Kidney epithelial cell (primary cell): Measurements from ENCODE around the gene CAMSAP2. TPM values are rescaled to one million over a fixed set of nuclear protein-coding genes. Genes with fewer than 3 reads are reported as not detected.

Source experiments
- DNase-seq: peaks from one replicate; pipeline ENCODE4 v3.0.0-alpha.2; 2010; ENCODE audit warnings: low read depth
- H3K27me3 ChIP-seq: 2 replicates; pipeline ENCODE4 v1.6.0; 2011; ENCODE audit warnings: low read length; ENCODE audit not compliant: control insufficient read depth, insufficient read depth
- H3K36me3 ChIP-seq: 2 replicates; pipeline ENCODE4 v1.5.1; 2011; ENCODE audit warnings: low read length; ENCODE audit not compliant: control insufficient read depth, insufficient read depth
- H3K4me3 ChIP-seq: 2 replicates; pipeline ENCODE4 v1.5.1; 2011; ENCODE audit warnings: low read depth, mild to moderate bottlenecking, control low read depth, low read length
- total RNA-seq: library from RNA; depleted of rRNA; stranded (reverse); fragments of >200 nt; gene quantifications from 2 replicates; pipeline ENCODE4 v1.2.3, GENCODE V29; 2015
- TF ChIP-seq, protein P1 (sequence below): IDR thresholded peaks from 2 replicates; pipeline ENCODE4 v1.5.1; 2011; ENCODE audit warnings: mild to moderate bottlenecking, moderate library complexity, low read length, control low read depth, inconsistent platforms; ENCODE audit not compliant: insufficient read depth, poor library complexity, severe bottlenecking

The CAMSAP2 gene
- total RNA-seq, 1 donor from 2014 or later: 31.9 TPM

DNA sequence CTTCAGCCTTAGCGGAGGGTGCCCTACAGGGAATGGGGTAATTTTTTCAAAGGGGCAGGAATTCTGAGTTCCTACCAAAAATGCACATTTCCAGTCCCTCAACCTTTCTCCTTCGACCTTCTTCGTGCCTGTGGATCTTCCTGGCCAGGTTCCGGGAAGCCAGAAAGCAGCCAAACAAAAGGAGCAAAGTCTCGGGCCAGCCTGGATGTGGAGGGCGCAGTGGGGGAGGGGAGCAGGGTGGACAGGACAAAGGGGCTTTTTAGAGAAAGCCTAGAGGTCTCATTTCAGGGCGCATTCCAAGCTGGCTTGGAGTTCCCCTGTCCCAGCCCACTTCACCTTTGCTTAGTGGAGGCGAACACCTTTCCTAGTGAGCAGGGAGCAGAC lies 153.1 kb downstream of the CAMSAP2 start:
- TF ChIP-seq, protein P1, sequence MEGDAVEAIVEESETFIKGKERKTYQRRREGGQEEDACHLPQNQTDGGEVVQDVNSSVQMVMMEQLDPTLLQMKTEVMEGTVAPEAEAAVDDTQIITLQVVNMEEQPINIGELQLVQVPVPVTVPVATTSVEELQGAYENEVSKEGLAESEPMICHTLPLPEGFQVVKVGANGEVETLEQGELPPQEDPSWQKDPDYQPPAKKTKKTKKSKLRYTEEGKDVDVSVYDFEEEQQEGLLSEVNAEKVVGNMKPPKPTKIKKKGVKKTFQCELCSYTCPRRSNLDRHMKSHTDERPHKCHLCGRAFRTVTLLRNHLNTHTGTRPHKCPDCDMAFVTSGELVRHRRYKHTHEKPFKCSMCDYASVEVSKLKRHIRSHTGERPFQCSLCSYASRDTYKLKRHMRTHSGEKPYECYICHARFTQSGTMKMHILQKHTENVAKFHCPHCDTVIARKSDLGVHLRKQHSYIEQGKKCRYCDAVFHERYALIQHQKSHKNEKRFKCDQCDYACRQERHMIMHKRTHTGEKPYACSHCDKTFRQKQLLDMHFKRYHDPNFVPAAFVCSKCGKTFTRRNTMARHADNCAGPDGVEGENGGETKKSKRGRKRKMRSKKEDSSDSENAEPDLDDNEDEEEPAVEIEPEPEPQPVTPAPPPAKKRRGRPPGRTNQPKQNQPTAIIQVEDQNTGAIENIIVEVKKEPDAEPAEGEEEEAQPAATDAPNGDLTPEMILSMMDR: no peak
- Histone ChIP-seq H3K36me3 (no peaks in the 10 kb centered on the region), H3K4me3 (peak overlapping the region; percentile 77), H3K27me3 (no peaks in the 10 kb centered on the region)
- no peak for DNase-seq

DNA sequence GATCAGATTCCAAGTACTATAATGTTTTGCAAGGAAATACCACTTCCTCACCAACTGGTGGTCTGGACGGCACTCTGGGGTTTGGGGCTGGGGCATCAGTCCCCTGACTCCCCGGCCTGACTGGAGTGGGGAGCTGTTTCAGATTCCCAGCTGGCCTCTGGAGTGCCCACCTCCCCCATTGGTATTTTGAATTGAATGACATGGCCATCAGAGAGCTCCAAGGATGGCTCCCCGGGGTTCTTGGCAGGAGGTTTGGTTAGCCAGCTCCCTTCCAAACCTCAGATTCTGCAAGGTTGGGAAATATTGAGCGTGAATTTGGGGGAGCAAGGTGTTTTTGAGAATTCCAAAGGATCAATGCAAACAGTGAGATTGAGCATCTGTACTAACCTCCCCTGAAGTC lies 153.9 kb downstream of the CAMSAP2 start:
- no peak for DNase-seq
- H3K4me3 ChIP-seq: peak overlapping the region; percentile 77
- TF ChIP-seq, protein P1: no peak
- H3K36me3 ChIP-seq: no peaks in the 10 kb centered on the region
- H3K27me3 ChIP-seq: no peaks in the 10 kb centered on the region

DNA sequence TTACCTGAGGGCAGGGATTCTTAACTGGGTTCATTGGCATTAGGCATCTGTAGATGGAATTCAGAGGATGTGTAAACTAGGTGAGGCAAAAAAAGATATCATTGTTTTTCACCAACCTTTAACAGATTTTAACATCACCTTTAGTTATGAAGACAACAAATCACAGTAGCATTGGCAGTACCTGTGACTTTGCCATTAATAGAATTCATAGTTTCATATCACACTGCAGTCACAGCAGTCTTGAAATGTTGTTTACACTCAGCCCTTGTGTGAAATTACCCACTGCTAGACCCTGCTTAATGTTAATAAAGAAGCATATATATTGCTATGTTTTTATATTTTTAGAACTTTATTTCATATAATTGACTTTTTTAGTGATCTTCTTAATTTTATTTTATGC lies 154.3 kb downstream of the CAMSAP2 start:
- H3K27me3 ChIP-seq: no peaks in the 10 kb centered on the region
- H3K4me3 ChIP-seq: peak overlapping the region; percentile 77
- TF ChIP-seq, protein P1: no peak
- no peaks in the 10 kb centered on the region for H3K36me3 ChIP-seq
- DNase-seq: no peak

DNA sequence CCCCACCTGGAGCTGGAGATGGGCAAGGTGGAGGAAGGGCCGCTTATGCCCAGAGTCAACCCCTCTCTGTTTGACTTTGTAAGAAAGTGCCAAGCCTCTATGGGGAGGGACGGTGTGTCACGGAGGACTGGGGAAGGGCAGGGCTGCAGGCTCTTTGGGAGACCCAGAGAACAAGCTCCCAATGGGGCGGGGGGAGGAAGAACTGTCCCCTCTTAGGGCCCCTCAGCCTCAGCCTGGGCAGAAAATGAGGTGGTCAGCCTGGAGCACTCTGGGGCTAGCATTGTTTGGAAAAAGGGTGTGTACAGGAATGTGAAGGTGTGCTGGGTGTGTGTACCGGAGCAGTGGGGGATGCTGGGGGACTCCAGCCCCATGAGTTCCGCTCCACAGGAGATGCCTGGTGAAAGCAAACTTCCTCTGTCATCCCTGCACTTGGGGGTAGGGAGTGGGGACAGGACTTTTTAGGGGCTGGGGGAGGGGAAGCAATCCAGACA lies 154.8 kb downstream of the CAMSAP2 start:
- DNase-seq: no peak

DNA sequence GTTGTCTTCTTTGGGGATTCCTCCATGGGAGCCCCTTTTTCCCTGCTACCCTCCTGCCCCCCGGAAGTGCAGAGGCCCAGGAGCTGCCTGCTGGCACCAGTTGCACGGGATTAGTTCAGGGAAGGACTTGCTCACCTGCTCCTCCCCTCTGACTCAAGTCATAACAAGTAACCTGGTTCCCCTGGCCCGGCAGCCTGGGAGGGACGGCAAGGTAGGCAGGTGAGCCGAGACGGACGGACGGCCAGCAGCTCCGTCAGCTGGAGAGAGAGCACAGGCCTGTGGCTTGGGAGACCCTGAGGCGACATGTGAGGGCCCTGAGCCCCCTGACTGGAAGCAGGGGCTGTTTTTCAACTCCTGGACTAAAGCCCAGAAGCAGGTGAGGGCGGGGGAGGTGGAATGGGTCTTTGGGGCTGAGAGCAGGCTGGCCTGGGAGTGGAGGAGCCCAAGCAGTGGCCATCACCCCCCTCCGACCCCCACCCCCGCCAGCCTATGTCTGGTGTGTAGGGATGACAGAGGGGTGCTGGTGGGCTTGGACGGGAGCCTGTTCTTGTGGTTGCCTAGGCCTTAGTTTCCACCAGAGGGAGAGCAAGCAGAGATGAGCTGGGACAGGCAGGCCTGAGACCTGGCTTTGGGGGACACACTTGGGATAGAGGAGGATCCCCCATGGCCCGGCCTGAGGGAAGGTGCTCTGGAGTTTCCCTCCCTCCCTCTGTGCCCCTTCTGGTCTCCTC lies 156.2 kb downstream of the CAMSAP2 start, which contains the start of gene INAVA:
Gene INAVA (plus strand): TSS at position 189 of the 731 bp plus-strand sequence. CDS start 3,501 bp downstream, outside the sequence.
- DNase-seq: no peak
- Histone ChIP-seq H3K36me3 (no peaks in the 10 kb centered on the region), H3K4me3 (peak within 1 kb of the TSS; percentile 46), H3K27me3 (no peaks in the 10 kb centered on the region)
- TF ChIP-seq, protein P1: peak; percentile 35

More for the DNA sequence above, 154.8 kb downstream of the CAMSAP2 start:
- Histone ChIP-seq H3K4me3 (peak overlapping the region; percentile 32), H3K27me3 (no peaks in the 10 kb centered on the region), H3K36me3 (no peaks in the 10 kb centered on the region)
- TF ChIP-seq, protein P1: no peak
